Neural cell (in vitro differentiated cells): ENCODE results near the gene ANGPTL7. TPM values are rescaled to one million over a fixed set of nuclear protein-coding genes. Genes with fewer than 3 reads are reported as not detected.

Experiments
- H2AFZ ChIP-seq: fragments of 200-600, 300-800 bp; sonication (generic), shearing (Covaris generic); 2 replicates; pipeline ENCODE4 v1.6.0; 2014; ENCODE audit warnings: low read depth, mild to moderate bottlenecking, antibody characterized with exemption, low read length, moderate library complexity
- H3F3A ChIP-seq: fragments of 200-600 bp; shearing (Covaris generic); 2 replicates; pipeline ENCODE4 v1.6.1; 2016; ENCODE audit warnings: mild to moderate bottlenecking, moderate library complexity, mixed read lengths, antibody characterized with exemption, low read length; ENCODE audit not compliant: insufficient read depth, poor library complexity, severe bottlenecking
- H3K27ac ChIP-seq: fragments of 200-600, 300-800 bp; sonication (generic), shearing (Covaris generic); 2 replicates; pipeline ENCODE4 v1.5.1; 2014; ENCODE audit warnings: mild to moderate bottlenecking, low read length, moderate library complexity
- H3K27me3 ChIP-seq: fragments of 300-800, 200-600 bp; sonication (generic), shearing (Covaris generic); 2 replicates; pipeline ENCODE4 v1.6.0; 2014; ENCODE audit warnings: mild to moderate bottlenecking, low read depth, low read length, moderate library complexity; ENCODE audit not compliant: insufficient read depth
- H3K36me3 ChIP-seq: fragments of 300-800, 200-600 bp; sonication (generic), shearing (Covaris generic); 2 replicates; pipeline ENCODE4 v1.5.1; 2014; ENCODE audit warnings: mild to moderate bottlenecking, antibody characterized with exemption, low read length, moderate library complexity; ENCODE audit not compliant: insufficient read depth
- H3K4me2 ChIP-seq: fragments of 300-800, 200-600 bp; sonication (generic), shearing (Covaris generic); 2 replicates; pipeline ENCODE4 v1.6.0; 2014; ENCODE audit warnings: mild to moderate bottlenecking, low read length
- H3K4me3 ChIP-seq: fragments of 300-800, 200-600 bp; sonication (generic), shearing (Covaris generic); 2 replicates; pipeline ENCODE4 v1.5.1; 2014; ENCODE audit warnings: mild to moderate bottlenecking, low read length, moderate library complexity
- H3K79me2 ChIP-seq: fragments of 200-600 bp; shearing (Covaris generic); replicated peaks from 2 replicates; pipeline ENCODE4 v1.6.0; 2014; ENCODE audit warnings: mild to moderate bottlenecking, low read length, moderate library complexity; ENCODE audit not compliant: insufficient read depth
- H3K9ac ChIP-seq: fragments of 300-800, 200-600 bp; sonication (generic), shearing (Covaris generic); 2 replicates; pipeline ENCODE4 v1.6.1; 2016; ENCODE audit warnings: mild to moderate bottlenecking, low read length, mixed read lengths
- H3K9me2 ChIP-seq: fragments of 200-600 bp; shearing (Covaris generic); 2 replicates; pipeline ENCODE4 v1.6.1; 2016; ENCODE audit warnings: mild to moderate bottlenecking, low read length, mixed read lengths; ENCODE audit not compliant: insufficient read depth
- H3K9me3 ChIP-seq: fragments of 200-600, 300-800 bp; sonication (generic), shearing (Covaris generic); 2 replicates; pipeline ENCODE4 v1.6.1; 2016; ENCODE audit warnings: mild to moderate bottlenecking, mixed run types, low read length, moderate library complexity, mixed read lengths
- H4K20me1 ChIP-seq: fragments of 200-600 bp; shearing (Covaris generic); 2 replicates; pipeline ENCODE4 v1.6.1; 2016; ENCODE audit warnings: mild to moderate bottlenecking, mixed run types; ENCODE audit not compliant: insufficient read depth
- CTCF ChIP-seq: fragments of 450-650 bp; IDR thresholded peaks from 2 replicates; pipeline ENCODE4 v1.5.1; 2014; ENCODE audit warnings: antibody characterized with exemption, mild to moderate bottlenecking, moderate library complexity; ENCODE audit not compliant: poor library complexity, severe bottlenecking
- EP300 ChIP-seq: fragments of 450-650 bp; conservative IDR thresholded peaks from 2 replicates; pipeline ENCODE4 v1.6.1; 2014; ENCODE audit warnings: antibody characterized with exemption, mild to moderate bottlenecking, moderate library complexity; ENCODE audit not compliant: poor library complexity, severe bottlenecking
- EZH2 ChIP-seq: fragments of 200-600, 300-800 bp; shearing (Covaris generic), sonication (generic); IDR thresholded peaks from 2 replicates; pipeline ENCODE4 v1.6.1; 2014; ENCODE audit warnings: antibody characterized with exemption, low read length, borderline replicate concordance, mild to moderate bottlenecking; ENCODE audit not compliant: insufficient read depth, poor library complexity, severe bottlenecking
- MXI1 ChIP-seq: fragments of 450-650 bp; conservative IDR thresholded peaks from 2 replicates; pipeline ENCODE4 v1.6.1; 2014; ENCODE audit warnings: antibody characterized with exemption, mild to moderate bottlenecking; ENCODE audit not compliant: poor library complexity, severe bottlenecking
- POLR2AphosphoS5 ChIP-seq: IDR thresholded peaks from 2 replicates; pipeline ENCODE4 v1.6.1; 2012
- RAD21 ChIP-seq: fragments of 450-650 bp; conservative IDR thresholded peaks from 2 replicates; pipeline ENCODE4 v1.6.1; 2014; ENCODE audit warnings: antibody characterized with exemption, mild to moderate bottlenecking, moderate library complexity
- REST ChIP-seq: IDR thresholded peaks from 2 replicates; pipeline ENCODE4 v1.6.1; 2012; ENCODE audit warnings: borderline replicate concordance
- SMC3 ChIP-seq: fragments of 450-650 bp; conservative IDR thresholded peaks from 2 replicates; pipeline ENCODE4 v1.6.1; 2014; ENCODE audit warnings: antibody characterized with exemption, mild to moderate bottlenecking, moderate library complexity; ENCODE audit not compliant: poor library complexity
- TAF1 ChIP-seq: IDR thresholded peaks from 2 replicates; pipeline ENCODE4 v1.6.1; 2012; ENCODE audit warnings: low read depth
- polyA plus RNA-seq: library from polyadenylated mRNA; depleted of rRNA; stranded (reverse); fragments of >200 nt; gene quantifications from 2 replicates; pipeline ENCODE4 v1.2.3, GENCODE V29; 2014

Gene ANGPTL7
- polyA plus RNA-seq, 1 donor from 2014 or later = not detected

GRCh38 chr1:11157394-11157793, 31.8 kb upstream of the ANGPTL7 start:
- Histone ChIP-seq H4K20me1 (no peaks in the 10 kb centered on the region), H3K27ac (no peak overlapping the region), H3K4me2 (no peak overlapping the region), H3K9ac (no peak overlapping the region), H3K36me3 (no peaks in the 10 kb centered on the region), H3K4me3 (no peak overlapping the region), H3K9me3 (no peaks in the 10 kb centered on the region), H3K79me2 (no peaks in the 10 kb centered on the region), H3F3A (no peaks in the 10 kb centered on the region), H3K27me3 (no peaks in the 10 kb centered on the region), H3K9me2 (no peaks in the 10 kb centered on the region), H2AFZ (no peak overlapping the region)
- TF ChIP-seq POLR2AphosphoS5 = no peak
- TF ChIP-seq SMC3 = no peak
- TF ChIP-seq EZH2 = no peak
- TF ChIP-seq MXI1 = no peak
- no peak for TF ChIP-seq EP300
- no peak for TF ChIP-seq RAD21
- TF ChIP-seq TAF1 = no peak
- no peak for TF ChIP-seq REST
- TF ChIP-seq CTCF = no peak

GRCh38 chr1:11157867-11158266, 31.3 kb upstream of the ANGPTL7 start:
- Histone ChIP-seq H3K79me2 (no peaks in the 10 kb centered on the region), H2AFZ (no peak overlapping the region), H3K4me3 (no peak overlapping the region), H4K20me1 (no peaks in the 10 kb centered on the region), H3K4me2 (no peak overlapping the region), H3K9ac (no peak overlapping the region), H3K36me3 (no peaks in the 10 kb centered on the region), H3K9me2 (no peaks in the 10 kb centered on the region), H3F3A (no peaks in the 10 kb centered on the region), H3K9me3 (no peaks in the 10 kb centered on the region), H3K27me3 (no peaks in the 10 kb centered on the region), H3K27ac (no peak overlapping the region)
- TF ChIP-seq EZH2 (no peak), EP300 (no peak), TAF1 (no peak), POLR2AphosphoS5 (no peak), REST (no peak), MXI1 (no peak), CTCF (no peak), RAD21 (no peak), SMC3 (no peak)
